Endothelial cell of umbilical vein (primary cell): ENCODE data around the gene UQCRHL. TPM values are rescaled to one million over a fixed set of nuclear protein-coding genes. Genes with fewer than 3 reads are reported as not detected.

ENCODE experiments used
- BruUV-seq: library from RNA; stranded (reverse); fragments of 400-500 nt; replicated peaks from 2 replicates; lab custom pipeline; 2021; lab: Mats Ljungman, UMichigan
- CTCF ChIA-PET: fragments of 300-600, 350-600 bp; sonication (Branson Sonifier 250); formaldehyde crosslinking; loops from one replicate; lab custom pipeline; 2021; ENCODE audit warnings: antibody characterized with exemption, inconsistent platforms; lab: Charles Lee
- POLR2A ChIA-PET: fragments of 300-600, 350-600 bp; sonication (Branson Sonifier 250); formaldehyde crosslinking; loops from one replicate; lab custom pipeline; 2021; ENCODE audit warnings: antibody characterized with exemption, inconsistent platforms; lab: Charles Lee
- DNase-seq: peaks from one replicate; pipeline ENCODE4 v3.0.0-alpha.2; 2011; ENCODE audit warnings: low read depth, low spot score
- FAIRE-seq: peaks from 2 replicates; lab custom pipeline; 2011; peaks lifted over from hg19 to GRCh38; lab: Jason Lieb, UNC
- H2AFZ ChIP-seq: 2 replicates; pipeline ENCODE4 v1.6.0; 2012; ENCODE audit warnings: low read depth, low read length, control low read depth, inconsistent platforms
- H3K27ac ChIP-seq: 2 replicates; pipeline ENCODE4 v1.5.1; 2011; ENCODE audit warnings: low read depth, mild to moderate bottlenecking, control low read depth, low read length, moderate library complexity; ENCODE audit not compliant: insufficient read depth
- H3K27me3 ChIP-seq, 2 experiments: 2 replicates each; pipeline versions ENCODE4 v1.6.0 to v1.6.1; 2011; ENCODE audit warnings: low read length in 2 of 2, mixed read lengths in 1 of 2; ENCODE audit not compliant: control insufficient read depth in 2 of 2, insufficient read depth in 2 of 2
- H3K36me3 ChIP-seq, 2 experiments: 2 replicates in 1 of 2; 3 replicates in 1 of 2; pipeline ENCODE4 v1.5.1; 2011; ENCODE audit warnings: low read length in 2 of 2, mild to moderate bottlenecking in 1 of 2, moderate library complexity in 1 of 2; ENCODE audit not compliant: control insufficient read depth in 2 of 2, insufficient read depth in 2 of 2; ENCODE audit errors: extremely low read depth in 1 of 2
- H3K4me1 ChIP-seq: 3 replicates; pipeline ENCODE4 v1.5.1; 2011; ENCODE audit warnings: mild to moderate bottlenecking, low read length; ENCODE audit not compliant: control insufficient read depth, insufficient read depth; ENCODE audit errors: extremely low read depth
- H3K4me2 ChIP-seq: 2 replicates; pipeline ENCODE4 v1.6.1; 2011; ENCODE audit warnings: low read length, control low read depth, mixed read lengths; ENCODE audit not compliant: insufficient read depth
- H3K4me3 ChIP-seq, 3 experiments: fragments of 200-600 bp in 1 of 3; sonication (generic), shearing (Covaris generic) in 1 of 3; replicated peaks in 1 of 3; 2 replicates each; pipeline ENCODE4 v1.5.1; 2011 to 2016; ENCODE audit warnings: control low read depth in 3 of 3, low read length in 3 of 3, mild to moderate bottlenecking in 2 of 3, inconsistent platforms in 1 of 3, low read depth in 1 of 3, moderate library complexity in 1 of 3; ENCODE audit not compliant: insufficient read depth in 1 of 3
- H3K79me2 ChIP-seq: 2 replicates; pipeline ENCODE4 v1.6.0; 2012; ENCODE audit warnings: low read length, inconsistent platforms; ENCODE audit not compliant: control insufficient read depth, insufficient read depth
- H3K9ac ChIP-seq: replicated peaks from 2 replicates; pipeline ENCODE3; 2011; ENCODE audit warnings: low read length, control low read depth; ENCODE audit not compliant: insufficient read depth; ENCODE audit errors: extremely low read depth
- H3K9me1 ChIP-seq: replicated peaks from 3 replicates; pipeline ENCODE4 v1.6.0; 2011; ENCODE audit warnings: mild to moderate bottlenecking, low read length; ENCODE audit not compliant: control insufficient read depth, insufficient read depth; ENCODE audit errors: extremely low read depth
- H3K9me3 ChIP-seq: replicated peaks from 2 replicates; pipeline ENCODE4 v1.5.1; 2012; ENCODE audit warnings: low read length, inconsistent platforms; ENCODE audit not compliant: control insufficient read depth, insufficient read depth
- H4K20me1 ChIP-seq: replicated peaks from 2 replicates; pipeline ENCODE3; 2011; ENCODE audit warnings: mild to moderate bottlenecking, low read length; ENCODE audit not compliant: control insufficient read depth, insufficient read depth; ENCODE audit errors: extremely low read depth
- EZH2 ChIP-seq: IDR thresholded peaks from 2 replicates; pipeline ENCODE4 v1.6.1; 2012; ENCODE audit warnings: borderline replicate concordance, low read depth, mild to moderate bottlenecking, moderate library complexity, low read length, inconsistent platforms; ENCODE audit not compliant: severe bottlenecking
- FOS ChIP-seq: IDR thresholded peaks from 2 replicates; pipeline ENCODE4 v1.6.1; 2011; ENCODE audit warnings: mild to moderate bottlenecking, low read length, moderate library complexity, borderline replicate concordance; ENCODE audit not compliant: insufficient read depth
- GATA2 ChIP-seq: IDR thresholded peaks from 2 replicates; pipeline ENCODE4 v1.7.0; 2011; ENCODE audit warnings: low read depth, mild to moderate bottlenecking, moderate library complexity, mixed read lengths, low read length; ENCODE audit not compliant: insufficient read length, insufficient read depth
- JUN ChIP-seq: IDR thresholded peaks from 2 replicates; pipeline ENCODE4 v1.6.1; 2011; ENCODE audit warnings: borderline replicate concordance, low read depth; ENCODE audit not compliant: insufficient read length, insufficient read depth
- MAX ChIP-seq: IDR thresholded peaks from 2 replicates; pipeline ENCODE4 v1.6.1; 2011; ENCODE audit not compliant: insufficient read depth, insufficient read length
- MYC ChIP-seq: IDR thresholded peaks from one replicate; pipeline ENCODE4 v1.6.1; 2011; ENCODE audit warnings: mild to moderate bottlenecking, low read depth, low read length
- POLR2A ChIP-seq: IDR thresholded peaks from 2 replicates; pipeline ENCODE4 v1.6.1; 2012; ENCODE audit warnings: low read depth, mild to moderate bottlenecking, control low read depth, low read length
- POLR2AphosphoS5 ChIP-seq: IDR thresholded peaks from 2 replicates; pipeline ENCODE4 v1.6.1; 2012; ENCODE audit warnings: low read depth, mild to moderate bottlenecking, control low read depth, low read length, moderate library complexity; ENCODE audit not compliant: insufficient read depth
- dilution Hi-C: fragments of 300-500 bp; cut with MboI; formaldehyde crosslinking; loops from one replicate; pipeline ENCODE4 v1.15.0; 2019; ENCODE audit warnings: low sequenced_read_pairs; ENCODE audit not compliant: extremely low pct_ligation_motif_present
- intact Hi-C: fragments of 100-400 bp; cut with micrococcal nuclease; formaldehyde crosslinking; loops from one replicate; pipeline ENCODE4 v1.10.0; 2022
- polyA plus RNA-seq, 4 experiments: library from polyadenylated mRNA; depleted of rRNA in 3 of 4; stranded (reverse) in 3 of 4; unstranded in 1 of 4; fragments of >200 nt; gene quantifications; 2 replicates each; pipeline versions ENCODE4 v1.2.1 to v1.2.3, GENCODE V29; 2011 to 2012; ENCODE audit warnings: missing spikeins in 1 of 4
- total RNA-seq: library from RNA; stranded (reverse); gene quantifications from 2 replicates; pipeline ENCODE4 v1.2.3, GENCODE V29; 2021
- TF ChIP-seq, protein P1 (sequence below), 2 donors: IDR thresholded peaks; 1 replicate in 1 of 2; 2 replicates in 1 of 2; pipeline ENCODE4 v1.5.1; 2011; ENCODE audit warnings: low read length in 2 of 2, mild to moderate bottlenecking in 2 of 2, moderate library complexity in 2 of 2, control low read depth in 1 of 2, inconsistent platforms in 1 of 2, low read depth in 1 of 2; ENCODE audit not compliant: insufficient read depth in 1 of 2; ENCODE audit errors: extremely low read depth in 1 of 2

The UQCRHL gene
- total and polyA plus RNA-seq, 2 donors (not counting 3 experiments of a cell fraction or from before 2014, with no cell fraction given): 0.92 to 1.4 TPM

DNA sequence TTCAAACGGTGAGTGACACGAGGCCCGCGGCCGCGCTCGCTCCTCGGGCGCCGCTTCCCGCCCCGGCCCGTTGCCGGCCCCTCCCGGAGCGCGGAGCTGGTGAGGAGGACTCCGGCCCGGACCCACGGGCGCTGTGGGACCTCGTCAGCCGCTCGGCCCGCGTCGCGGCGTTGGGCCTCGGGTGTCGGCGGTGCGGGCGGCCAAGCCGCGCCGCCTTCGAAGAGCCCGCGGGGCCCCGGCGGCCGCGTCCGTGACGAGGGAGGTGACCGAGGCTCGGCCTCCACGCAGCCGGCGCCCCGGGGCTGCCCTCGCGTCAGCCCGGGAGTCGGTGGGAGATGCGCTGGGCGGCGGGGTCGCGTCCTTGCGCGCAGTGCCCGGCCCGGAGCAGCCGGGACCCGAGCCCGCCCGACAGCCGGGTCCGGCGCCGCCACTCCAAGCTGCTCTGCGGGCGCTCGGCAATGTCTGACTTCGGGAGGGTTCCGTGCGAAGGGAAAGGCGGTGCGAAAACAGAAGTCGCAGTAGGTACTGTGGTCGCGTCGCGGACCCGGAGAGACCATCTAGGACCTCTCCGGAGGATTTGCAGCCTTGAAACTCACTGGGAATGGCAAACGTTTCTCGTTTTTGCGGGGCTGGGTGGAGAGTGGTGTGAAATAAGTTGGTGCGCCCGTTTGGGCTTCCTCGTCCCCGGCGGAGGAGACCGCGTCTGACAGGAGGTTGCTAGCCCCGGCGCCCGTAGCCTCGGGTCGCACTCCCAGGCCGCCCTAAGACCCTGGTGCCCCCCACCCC is 40.9 kb upstream of the UQCRHL start:
- no peaks in the 10 kb centered on the region for H3K9me3 ChIP-seq
- intact Hi-C loops (loop anchor here (10.0 kb wide), 2 partner anchors 234 to 324 kb away; partner anchors contain the start of genes CASP9, DDI2 and DNAJC16), dilution Hi-C loops (no loop called here)
- peak; percentile 52 for DNase-seq
- FAIRE-seq: no peak
- H3K27ac ChIP-seq: peak overlapping the region; percentile 62
- TF ChIP-seq, protein P1, sequence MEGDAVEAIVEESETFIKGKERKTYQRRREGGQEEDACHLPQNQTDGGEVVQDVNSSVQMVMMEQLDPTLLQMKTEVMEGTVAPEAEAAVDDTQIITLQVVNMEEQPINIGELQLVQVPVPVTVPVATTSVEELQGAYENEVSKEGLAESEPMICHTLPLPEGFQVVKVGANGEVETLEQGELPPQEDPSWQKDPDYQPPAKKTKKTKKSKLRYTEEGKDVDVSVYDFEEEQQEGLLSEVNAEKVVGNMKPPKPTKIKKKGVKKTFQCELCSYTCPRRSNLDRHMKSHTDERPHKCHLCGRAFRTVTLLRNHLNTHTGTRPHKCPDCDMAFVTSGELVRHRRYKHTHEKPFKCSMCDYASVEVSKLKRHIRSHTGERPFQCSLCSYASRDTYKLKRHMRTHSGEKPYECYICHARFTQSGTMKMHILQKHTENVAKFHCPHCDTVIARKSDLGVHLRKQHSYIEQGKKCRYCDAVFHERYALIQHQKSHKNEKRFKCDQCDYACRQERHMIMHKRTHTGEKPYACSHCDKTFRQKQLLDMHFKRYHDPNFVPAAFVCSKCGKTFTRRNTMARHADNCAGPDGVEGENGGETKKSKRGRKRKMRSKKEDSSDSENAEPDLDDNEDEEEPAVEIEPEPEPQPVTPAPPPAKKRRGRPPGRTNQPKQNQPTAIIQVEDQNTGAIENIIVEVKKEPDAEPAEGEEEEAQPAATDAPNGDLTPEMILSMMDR (IDR thresholded peaks at IDR 0.05; ENCODE audit: extremely low read depth in 1 of 2, insufficient read depth in 1 of 2, low read depth in 1 of 2, low read length in 2 of 2): no peak
- TF ChIP-seq POLR2AphosphoS5: no peak
- TF ChIP-seq MYC: no peak
- no peak for TF ChIP-seq EZH2
- no peak for TF ChIP-seq MAX
- no peak for TF ChIP-seq JUN
- no peak for TF ChIP-seq POLR2A
- TF ChIP-seq GATA2: no peak
- no peak for TF ChIP-seq FOS
- H3K9ac ChIP-seq: peak overlapping the region; percentile 99
- H3K4me3 ChIP-seq: peak overlapping the region; percentile 71 to 100 (median 99)
- TSS peak; percentile 27 for BruUV-seq
- no peaks in the 10 kb centered on the region for H3K36me3 ChIP-seq
- CTCF ChIA-PET: interaction anchor here (1.0 to 3.8 kb wide), 7 partner anchors 14 to 75 kb away, joined by 3 to 22 read pairs (median 5); no protein-coding TSS in a partner anchor
- no peaks in the 10 kb centered on the region for H3K9me1 ChIP-seq
- H3K4me1 ChIP-seq: peaks cover 25% of the 10 kb centered on the region
- H3K27me3 ChIP-seq: no peaks in the 10 kb centered on the region
- POLR2A ChIA-PET: interaction anchor here (0.9 to 1.5 kb wide), 4 partner anchors 11 to 49 kb away, joined by 3 to 7 read pairs (median 4); no protein-coding TSS in a partner anchor
- peak overlapping the region; percentile 47 for H2AFZ ChIP-seq
- H3K4me2 ChIP-seq: peak overlapping the region; percentile 74
- H4K20me1 ChIP-seq: no peaks in the 10 kb centered on the region
- peaks cover 56% of the 10 kb centered on the region for H3K79me2 ChIP-seq
